SHP77 treated with DMSO at 0.1 percent for 48 hours (cell line): ENCODE data around the gene CABP4.
"Not testable (repeated sequence)": the region's sequence is repeated elsewhere in the genome, so short reads cannot be mapped to it uniquely, and the experiment has no call there.

Experiments
- DNase-seq: peaks from one replicate; lab custom pipeline; 2025; lab: John Stamatoyannopoulos, UW

The CABP4 gene

GRCh38 chr11:67453816-67454732 lies 1.1 kb upstream of the CABP4 start:
- DNase-seq, result no peak

- no peak for DNase-seq
Observed at GRCh38 chr11:67456068-67456705, 1.0 kb downstream of the CABP4 start.

- DNase-seq, result no peak
Observed at GRCh38 chr11:67457453-67457852, 2.3 kb downstream of the CABP4 start.

- no peak for DNase-seq
Observed at GRCh38 chr11:67458266-67458665, 3.1 kb downstream of the CABP4 start.

GRCh38 chr11:67463186-67463585 lies 8.0 kb downstream of the CABP4 start:
- no peak for DNase-seq

GRCh38 chr11:67463680-67464410 lies 8.7 kb downstream of the CABP4 start:
- no peak for DNase-seq

- DNase-seq, result peak; percentile 69
Observed at GRCh38 chr11:67464411-67465188, 9.4 kb downstream of the CABP4 start.

- DNase-seq, result no peak
Observed at GRCh38 chr11:67465189-67465510, 10.0 kb downstream of the CABP4 start.

GRCh38 chr11:67465530-67465929 lies 10.4 kb downstream of the CABP4 start:
- DNase-seq, result not testable (repeated sequence)

GRCh38 chr11:67466367-67466766 lies 11.2 kb downstream of the CABP4 start:
- no peak for DNase-seq

- DNase-seq, result no peak
Observed at GRCh38 chr11:67466962-67467771, 12.0 kb downstream of the CABP4 start.

GRCh38 chr11:67468056-67468455 lies 12.9 kb downstream of the CABP4 start:
- no peak for DNase-seq

GRCh38 chr11:67468456-67468758 lies 13.3 kb downstream of the CABP4 start:
- DNase-seq, result no peak

- peak; percentile 75 for DNase-seq
Observed at GRCh38 chr11:67468759-67469507, 13.8 kb downstream of the CABP4 start, which contains the start of gene TMEM134. TSS of gene TMEM134 (minus strand) at chr11:67469251. CDS start at chr11:67469192, 59 bp downstream.

GRCh38 chr11:67469508-67469811 lies 14.3 kb downstream of the CABP4 start:
- DNase-seq, result no peak

GRCh38 chr11:67470337-67471002 lies 15.3 kb downstream of the CABP4 start:
- DNase-seq, result no peak

- DNase-seq, result no peak
Observed at GRCh38 chr11:67472882-67473281, 17.7 kb downstream of the CABP4 start.

GRCh38 chr11:67476692-67477091 lies 21.5 kb downstream of the CABP4 start:
- not testable (repeated sequence) for DNase-seq

- DNase-seq, result not testable (repeated sequence)
Observed at GRCh38 chr11:67477344-67478050, 22.3 kb downstream of the CABP4 start.
